Measurements from ENCODE around the gene DYSF. TPM values are rescaled to one million over a fixed set of nuclear protein-coding genes. Genes with fewer than 3 reads are reported as not detected.

Gene DYSF
- total and polyA plus RNA-seq, 7 donors: 38.3 to 208 (median 109) TPM

- WGBS, 3 donors: 82 to 95% (median 93%) methylated on average over 4 of the region's 4 CpGs
- H3K27me3 ChIP-seq (ENCODE audit: insufficient read depth in 3 of 3, low read length in 2 of 3): no peaks in the 10 kb centered on the region
- H3K27ac ChIP-seq: peak overlapping the region; percentile 97
- ATAC-seq (no peak), DNase-seq (no peak)
- intact Hi-C loops (cut with DNase I): no loop called here
- H3K9me3 ChIP-seq: no peaks in the 10 kb centered on the region
- H3K4me1 ChIP-seq: peaks cover 84% of the 10 kb centered on the region
- no peak for TF ChIP-seq CTCF (IDR thresholded peaks at IDR 0.05)
- H3K36me3 ChIP-seq (ENCODE audit: insufficient read depth in 1 of 2, low read depth in 1 of 2): peaks cover 0 to 20% of the 10 kb centered on the region in 2 donors
- peak overlapping the region; percentile 6 for H3K4me3 ChIP-seq
Observed at GRCh38 chr2:71457923-71458322, 4.6 kb downstream of the DYSF start.

- Histone ChIP-seq H3K27me3 (ENCODE audit: insufficient read depth in 3 of 3, low read length in 2 of 3) (no peaks in the 10 kb centered on the region), H3K27ac (peak overlapping the region; percentile 97), H3K4me1 (peaks cover 90% of the 10 kb centered on the region), H3K9me3 (no peaks in the 10 kb centered on the region), H3K36me3 (ENCODE audit: insufficient read depth in 1 of 2, low read depth in 1 of 2) (peaks cover 0 to 20% of the 10 kb centered on the region in 2 donors), H3K4me3 (peak overlapping the region; percentile 6)
- ATAC-seq (no peak), DNase-seq (no peak)
- TF ChIP-seq CTCF (IDR thresholded peaks at IDR 0.05): no peak
- intact Hi-C loops (cut with DNase I): no loop called here
- 45 to 53% (median 48%) methylated on average over 7 of the region's 7 CpGs for WGBS, 3 donors
Observed at GRCh38 chr2:71458413-71459083, 5.2 kb downstream of the DYSF start.

- no peak overlapping the region for H3K4me3 ChIP-seq
- DNase-seq: no peak
- ATAC-seq: peak in 2 of 4 donors; percentile 4 to 10
- H3K27me3 ChIP-seq (ENCODE audit: insufficient read depth in 3 of 3, low read length in 2 of 3): no peaks in the 10 kb centered on the region
- peaks cover 0 to 20% of the 10 kb centered on the region in 2 donors for H3K36me3 ChIP-seq (ENCODE audit: insufficient read depth in 1 of 2, low read depth in 1 of 2)
- H3K27ac ChIP-seq: peak overlapping the region; percentile 97
- 47 to 50% (median 48%) methylated on average over 2 of the region's 2 CpGs for WGBS, 3 donors
- H3K4me1 ChIP-seq: peaks cover 95% of the 10 kb centered on the region
- no peak for TF ChIP-seq CTCF (IDR thresholded peaks at IDR 0.05)
- intact Hi-C loops (cut with DNase I): no loop called here
- no peaks in the 10 kb centered on the region for H3K9me3 ChIP-seq
Observed at GRCh38 chr2:71459084-71459431, 5.7 kb downstream of the DYSF start.

GRCh38 chr2:71460056-71460455 lies 6.7 kb downstream of the DYSF start:
- DNase-seq (no peak), ATAC-seq (no peak)
- intact Hi-C loops (cut with DNase I): loop anchor here in 1 of 2 donors (2.0 kb wide), 1 partner anchor 51 kb away; no protein-coding TSS in a partner anchor
- no peak overlapping the region for H3K4me3 ChIP-seq
- H3K36me3 ChIP-seq (ENCODE audit: insufficient read depth in 1 of 2, low read depth in 1 of 2): peaks cover 0 to 20% of the 10 kb centered on the region in 2 donors
- peak overlapping the region; percentile 74 for H3K27ac ChIP-seq
- no peak for TF ChIP-seq CTCF (IDR thresholded peaks at IDR 0.05)
- WGBS, 3 donors: 65 to 85% (median 80%) methylated on average over 6 of the region's 6 CpGs
- H3K27me3 ChIP-seq (ENCODE audit: insufficient read depth in 3 of 3, low read length in 2 of 3): no peaks in the 10 kb centered on the region
- H3K9me3 ChIP-seq: no peaks in the 10 kb centered on the region
- peaks cover 98% of the 10 kb centered on the region for H3K4me1 ChIP-seq

All from psoas muscle (tissue), 8 donors.